GM18505 (cell line): Measurements from ENCODE around the gene KCNIP3.
"Not testable (repeated sequence)": the region's sequence is repeated elsewhere in the genome, so short reads cannot be mapped to it uniquely, and the experiment has no call there.

Source experiments
- ATAC-seq: cut with Tn5 transposase; IDR thresholded peaks from one replicate; pipeline ENCODE4 v1.9.1; 2021; ENCODE audit not compliant: unreplicated experiment
- POLR2A ChIP-seq: IDR thresholded peaks from 4 replicates; pipeline ENCODE4 v1.6.1; 2011; ENCODE audit warnings: borderline replicate concordance; ENCODE audit not compliant: insufficient read depth, insufficient read length; ENCODE audit errors: extremely low read depth

The KCNIP3 gene

DNA sequence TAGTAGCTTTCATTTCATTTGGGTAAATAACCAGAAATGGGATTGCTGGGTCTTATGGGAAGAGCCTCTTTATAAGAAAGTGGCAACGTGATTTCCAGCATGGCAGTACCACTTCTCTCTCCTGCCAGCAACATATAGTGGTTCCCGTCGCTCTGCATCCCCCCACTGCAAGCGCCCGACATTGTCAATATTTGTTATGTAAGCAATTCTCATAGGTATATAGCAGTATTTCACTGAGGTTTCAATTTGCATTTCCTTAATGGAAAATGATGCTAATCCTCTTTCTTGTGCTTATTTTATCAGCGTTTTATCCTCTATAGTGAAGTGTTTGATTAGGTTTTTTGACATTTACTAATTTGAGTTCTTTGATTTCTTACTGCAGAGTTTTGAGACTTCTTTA lies 69.4 kb downstream of the KCNIP3 start:
- no peak for TF ChIP-seq POLR2A
- ATAC-seq = no peak

DNA sequence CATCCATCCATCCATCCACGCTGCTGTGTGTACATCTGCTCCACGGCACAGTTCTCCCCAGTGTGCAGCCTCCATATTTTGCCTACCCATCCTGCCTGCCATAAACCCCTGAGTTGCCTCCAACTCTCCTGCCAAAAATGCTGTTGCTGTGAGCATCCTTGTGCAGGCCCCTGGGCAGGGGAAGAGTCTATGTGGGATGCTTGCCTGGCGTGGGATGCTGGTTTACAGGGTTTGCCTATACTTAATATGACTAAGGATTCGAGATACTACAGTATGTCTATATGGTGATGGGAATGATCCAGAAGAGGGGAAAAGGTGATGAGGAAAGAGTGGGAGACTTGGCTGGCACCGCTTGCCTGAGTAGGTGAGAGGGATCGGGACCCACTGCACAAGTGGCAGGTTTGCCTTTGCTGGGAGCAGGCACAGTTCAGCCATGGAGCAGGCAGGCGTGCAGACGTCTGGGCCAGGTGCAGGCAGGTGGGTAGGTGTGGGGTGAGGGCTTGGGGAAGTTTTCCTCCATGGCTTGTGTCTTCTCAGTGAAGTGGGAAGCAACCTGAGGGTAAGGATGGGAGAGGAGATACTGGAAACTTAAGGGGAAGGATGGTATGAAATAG lies 75.2 kb downstream of the KCNIP3 start:
- TF ChIP-seq POLR2A = no peak
- ATAC-seq = no peak

DNA sequence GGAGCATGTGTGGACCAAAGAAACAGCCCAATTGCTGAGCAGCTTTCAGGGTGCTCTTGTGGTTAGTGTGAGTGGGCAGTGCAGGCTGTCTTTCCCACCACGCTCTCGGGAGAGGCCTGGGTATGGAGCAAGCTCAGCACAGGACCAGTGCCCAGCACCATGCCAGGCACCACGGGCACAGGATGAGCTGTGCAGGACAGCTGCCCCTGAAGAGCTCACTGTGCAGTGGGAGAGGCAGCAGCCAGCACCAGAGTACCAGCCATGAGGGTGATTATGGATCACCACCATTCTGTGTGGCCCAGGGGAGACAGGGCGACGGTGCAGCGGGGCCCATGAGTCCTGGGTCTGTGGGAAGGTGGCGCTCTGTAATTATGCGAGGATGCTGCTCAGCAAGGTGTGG lies 75.7 kb downstream of the KCNIP3 start:
- no peak for ATAC-seq

DNA sequence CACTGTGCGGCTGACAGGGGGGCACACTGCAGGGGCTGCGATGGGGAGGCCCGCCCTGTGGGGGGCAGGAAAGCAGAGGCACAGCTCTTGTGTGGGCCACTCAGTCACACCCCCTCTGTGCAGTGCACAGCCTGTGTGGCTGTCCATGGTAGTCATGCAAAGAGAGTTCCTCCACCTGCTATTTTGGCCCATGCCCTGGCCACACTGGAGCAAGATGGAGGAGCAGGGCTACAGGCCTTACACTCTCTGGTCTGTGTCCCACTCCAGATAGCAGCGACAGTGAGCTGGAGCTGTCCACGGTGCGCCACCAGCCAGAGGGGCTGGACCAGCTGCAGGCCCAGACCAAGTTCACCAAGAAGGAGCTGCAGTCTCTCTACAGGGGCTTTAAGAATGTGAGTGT lies 76.9 kb downstream of the KCNIP3 start:
- no peak for TF ChIP-seq POLR2A
- no peak for ATAC-seq

More for the DNA sequence above, 75.7 kb downstream of the KCNIP3 start:
- TF ChIP-seq POLR2A = no peak

DNA sequence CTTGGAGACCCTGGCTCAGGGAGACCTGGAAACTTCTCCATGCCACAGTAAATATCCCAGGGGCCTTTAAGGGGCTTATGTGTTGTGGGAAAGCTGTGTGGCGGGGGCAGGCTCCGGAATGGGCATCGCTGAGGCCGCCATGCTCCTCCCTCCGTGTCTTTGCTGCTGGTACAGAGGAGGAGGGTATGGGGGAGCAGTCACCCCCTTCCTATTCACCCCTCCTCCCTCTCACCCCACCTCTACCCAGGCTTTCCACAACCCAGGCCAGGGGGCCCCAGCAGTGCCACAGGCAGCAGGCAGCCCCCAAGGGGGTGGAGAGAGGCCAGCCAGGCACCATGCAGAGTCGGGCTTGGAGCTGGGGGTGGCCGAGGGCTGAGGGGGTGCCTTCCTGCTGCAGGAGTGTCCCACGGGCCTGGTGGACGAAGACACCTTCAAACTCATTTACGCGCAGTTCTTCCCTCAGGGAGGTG lies 77.3 kb downstream of the KCNIP3 start:
- no peak for TF ChIP-seq POLR2A
- no peak for ATAC-seq

DNA sequence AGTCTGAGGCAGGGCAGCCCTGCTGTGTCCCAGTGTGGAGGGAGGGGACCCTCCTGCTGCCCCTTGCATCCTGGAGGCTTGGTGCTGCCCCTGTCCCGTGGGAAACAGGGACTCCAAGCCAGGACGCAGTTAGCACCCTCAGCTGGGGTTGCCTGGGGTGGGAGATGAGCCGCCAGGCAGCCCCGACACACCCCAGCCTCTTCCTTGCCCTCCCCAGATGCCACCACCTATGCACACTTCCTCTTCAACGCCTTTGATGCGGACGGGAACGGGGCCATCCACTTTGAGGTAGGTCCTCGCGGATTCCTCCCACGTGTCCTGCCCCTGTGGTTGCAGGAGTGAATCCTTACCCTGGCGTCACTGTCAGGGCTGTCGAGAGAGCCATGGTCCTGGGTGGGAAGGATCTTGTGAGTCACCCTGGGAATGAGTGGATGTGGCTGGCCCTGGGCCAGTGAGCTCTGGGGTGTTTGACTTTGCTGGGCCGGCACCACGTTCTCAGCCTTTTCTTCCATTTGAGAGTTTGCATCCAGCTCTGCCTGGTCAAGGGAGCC lies 77.8 kb downstream of the KCNIP3 start:
- TF ChIP-seq POLR2A = no peak

DNA sequence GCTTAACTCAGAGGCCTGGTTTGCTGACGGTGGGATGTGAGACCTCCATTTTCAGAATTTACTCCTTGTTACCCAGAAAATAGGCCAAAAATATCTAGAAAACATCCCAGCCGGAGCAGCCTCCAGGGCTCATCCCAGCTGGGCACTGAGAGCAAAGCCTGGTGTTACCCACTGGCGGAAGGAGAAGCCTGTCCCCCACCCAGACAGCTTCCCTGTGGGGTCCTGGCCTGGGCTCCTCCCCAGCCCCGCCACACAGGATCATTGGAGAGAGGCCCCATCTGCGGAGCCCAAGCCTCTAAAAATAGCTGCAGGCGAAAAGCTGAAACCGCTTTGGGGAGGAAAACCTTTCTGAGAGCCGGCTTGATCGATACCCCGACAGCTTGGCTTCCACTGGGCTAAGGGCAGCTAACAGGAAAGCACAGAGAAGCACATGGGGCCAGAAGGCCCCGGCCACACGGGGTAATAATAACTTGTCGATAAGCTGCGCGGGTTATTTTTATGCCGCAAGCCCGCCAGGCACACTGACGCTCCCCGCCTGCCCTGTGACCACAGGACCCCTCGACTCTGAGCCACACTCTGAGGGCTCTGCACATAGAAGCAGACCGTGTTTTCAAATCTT lies 78.5 kb downstream of the KCNIP3 start:
- no peak for TF ChIP-seq POLR2A
- no peak for ATAC-seq

More for the DNA sequence above, 77.8 kb downstream of the KCNIP3 start:
- no peak for ATAC-seq

DNA sequence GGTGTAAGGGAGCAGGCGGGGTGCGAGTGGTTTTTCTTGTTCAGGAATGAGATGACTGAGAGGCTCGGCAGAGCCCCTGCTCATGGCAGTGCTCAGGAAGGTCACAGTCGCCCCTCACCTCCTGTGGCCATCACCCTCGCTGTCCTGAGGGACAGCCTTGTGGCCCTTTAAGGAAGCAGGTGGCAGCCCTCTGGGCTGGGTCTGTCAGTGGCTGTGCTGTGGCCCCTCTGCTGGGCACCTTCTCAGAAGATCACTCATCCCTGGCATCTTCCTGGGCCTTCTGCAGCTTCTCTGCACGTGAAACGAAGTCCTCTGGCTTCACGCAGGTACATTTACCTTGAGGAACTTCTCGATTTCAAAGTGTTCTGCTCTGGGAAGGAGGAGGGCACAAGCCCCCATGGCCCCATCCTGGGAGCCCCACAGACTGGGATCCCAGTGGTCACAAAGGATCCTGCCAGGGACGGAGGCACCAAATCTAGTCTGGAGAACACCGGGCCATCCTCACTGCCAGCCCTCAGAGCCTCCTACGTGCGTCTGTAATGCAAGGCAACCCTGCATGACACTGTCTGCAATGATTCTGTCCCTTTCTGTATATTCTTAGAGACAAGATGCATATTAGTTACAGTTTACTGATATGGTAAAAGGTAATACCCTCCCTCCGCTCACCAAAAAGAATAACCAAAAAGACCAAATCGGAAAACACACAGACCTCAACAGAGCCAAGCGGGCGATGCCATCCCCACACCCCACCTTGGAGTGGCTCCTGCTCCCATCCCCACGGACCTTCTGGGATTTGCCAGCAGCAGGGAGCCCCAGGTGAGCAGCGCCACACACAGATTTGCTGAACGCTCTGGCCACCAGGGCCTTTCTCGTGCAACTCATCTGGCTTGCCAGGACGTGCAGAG lies 79.4 kb downstream of the KCNIP3 start:
- no peak for ATAC-seq
- TF ChIP-seq POLR2A = no peak

DNA sequence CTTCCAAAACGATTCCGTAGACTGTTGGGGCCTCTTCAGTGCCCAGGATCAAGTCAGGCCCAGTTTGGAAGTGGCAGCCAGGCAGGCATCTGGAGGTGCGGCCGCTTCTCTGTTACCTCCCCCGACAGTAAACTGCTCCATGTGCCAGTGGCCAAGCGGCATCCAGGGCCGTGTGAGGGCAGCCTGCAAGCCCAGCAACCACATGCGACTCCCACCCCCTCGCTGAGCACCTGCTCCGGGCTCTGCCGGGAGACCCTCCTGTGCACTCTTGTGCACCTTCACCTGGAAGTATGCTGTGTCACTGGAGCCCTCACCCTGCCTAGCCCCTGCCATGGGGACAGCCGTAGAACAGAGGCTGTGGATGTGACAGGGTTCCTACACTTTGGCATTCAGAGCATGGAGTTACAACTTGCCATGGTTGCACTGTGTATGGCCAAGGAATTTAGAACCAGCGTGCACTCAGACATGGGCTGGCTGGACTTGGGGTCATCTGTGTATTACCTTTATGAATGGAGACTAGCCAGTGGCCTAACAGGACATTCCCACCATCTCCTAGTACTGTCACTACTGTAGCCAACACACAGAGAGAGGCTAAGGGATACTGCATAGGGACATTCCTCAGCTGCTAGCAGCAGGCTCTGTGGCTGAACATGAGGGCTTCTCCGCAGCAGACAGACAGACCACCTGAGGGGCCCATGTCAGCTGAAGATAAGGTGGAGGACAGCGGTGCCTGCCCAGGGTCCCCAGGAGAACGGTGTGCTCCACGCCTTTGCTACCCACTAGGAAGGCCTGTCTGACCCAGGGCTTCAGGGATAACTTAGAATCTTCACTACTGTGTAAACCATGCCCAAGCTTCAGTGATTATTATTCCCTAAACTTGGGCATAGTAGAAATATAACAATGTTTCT lies 80.3 kb downstream of the KCNIP3 start:
- TF ChIP-seq POLR2A = no peak
- ATAC-seq = no peak

DNA sequence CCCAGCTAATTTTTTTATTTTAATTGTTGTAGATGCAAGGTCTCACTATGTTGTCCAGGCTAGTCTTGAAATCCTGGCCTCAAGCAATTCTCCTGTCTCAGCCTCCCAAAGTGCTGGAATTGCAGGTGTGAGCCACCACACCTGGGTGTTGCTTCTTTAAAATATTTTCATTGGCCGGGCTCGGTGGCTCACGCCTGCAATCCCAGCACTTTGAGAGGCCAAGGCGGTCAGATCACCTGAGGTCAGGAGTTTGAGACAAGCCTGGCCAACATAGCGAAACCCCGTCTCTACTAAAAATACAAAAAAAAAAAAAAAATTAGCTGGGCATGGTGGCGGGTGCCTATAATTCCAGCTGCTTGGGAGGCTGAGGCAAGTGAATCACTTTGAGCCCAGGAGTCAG lies 81.1 kb downstream of the KCNIP3 start:
- not testable (repeated sequence) for ATAC-seq

DNA sequence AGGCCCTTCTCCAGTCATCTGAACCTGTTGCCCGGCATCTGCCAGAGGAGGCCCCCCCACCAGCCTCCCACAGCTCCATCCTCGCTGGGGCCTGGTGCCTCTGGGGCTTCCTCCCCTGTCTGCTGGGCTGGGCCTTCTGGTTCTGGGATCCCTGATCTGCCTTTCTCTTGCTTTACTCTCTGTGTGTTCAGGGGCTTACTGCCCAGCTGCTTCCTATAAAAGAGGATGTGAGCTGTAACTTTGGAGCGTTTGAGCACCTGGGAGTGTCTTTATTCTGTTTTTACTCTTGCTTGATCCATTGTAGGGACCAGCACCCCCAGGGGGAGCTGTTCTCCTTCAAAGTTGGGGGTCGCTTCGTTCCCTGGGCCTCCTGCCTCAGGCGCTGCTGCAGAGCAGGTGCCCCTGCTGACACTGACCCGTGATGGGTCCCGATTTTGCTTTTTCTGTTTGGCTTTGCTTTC lies 82.3 kb downstream of the KCNIP3 start:
- no peak for ATAC-seq
- TF ChIP-seq POLR2A = no peak

DNA sequence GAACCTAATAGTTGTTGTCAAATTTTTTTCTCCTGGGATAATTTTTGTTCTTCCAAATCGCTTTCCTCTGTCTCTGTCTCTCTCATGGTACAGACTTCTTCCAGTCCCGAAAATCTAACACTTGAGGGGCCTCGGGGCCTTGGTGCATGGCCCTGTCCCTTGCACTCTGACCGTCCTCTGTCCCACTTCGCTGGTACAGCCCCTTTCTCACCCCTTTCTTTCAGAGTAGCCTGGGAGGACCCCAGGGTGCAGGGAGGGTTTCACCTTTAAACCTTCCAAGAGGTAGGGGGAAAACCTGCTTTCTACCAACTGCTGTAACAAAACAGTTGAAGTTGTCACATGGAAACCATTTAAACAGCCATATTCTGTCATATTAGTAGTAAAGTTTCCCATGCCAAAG lies 83.1 kb downstream of the KCNIP3 start:
- TF ChIP-seq POLR2A = no peak
- ATAC-seq = no peak
